ENCODE data around the gene SPAG16.

GRCh38 chr2:214139630-214140284 is 855.5 kb downstream of the SPAG16 start:
- TF ChIP-seq POLR2A (IDR thresholded peaks at IDR 0.05; ENCODE audit: low read depth, low read length) (no peak), POLR2AphosphoS5 (IDR thresholded peaks at IDR 0.05; ENCODE audit: low read depth, low read length) (no peak), TAF1 (IDR thresholded peaks at IDR 0.05; ENCODE audit: borderline replicate concordance, low read depth, low read length) (no peak)
